Measurements from ENCODE around the gene MANSC1.

- TF ChIP-seq CTCF (optimal IDR thresholded peaks at IDR 0.05 in 1 of 3, IDR thresholded peaks at IDR 0.05 in 1 of 3, conservative IDR thresholded peaks at IDR 0.05 in 1 of 3; ENCODE audit: extremely low read depth in 1 of 3, insufficient read depth in 2 of 3, low read length in 3 of 3) (no peak), EZH2 (IDR thresholded peaks at IDR 0.05; ENCODE audit: low read length) (no peak)
Measured at GRCh38 chr12:12365931-12366431, 15.9 kb upstream of the MANSC1 start.
